Osteocyte (in vitro differentiated cells): ENCODE results near the gene ZNF484. TPM values are rescaled to one million over a fixed set of nuclear protein-coding genes. Genes with fewer than 3 reads are reported as not detected.
A peak's percentile ranks its signal among the peaks of the same experiment; 100 is the strongest.
"Not testable (repeated sequence)": the region's sequence is repeated elsewhere in the genome, so short reads cannot be mapped to it uniquely, and the experiment has no call there.

ENCODE experiments used
- DNase-seq: peaks from one replicate; pipeline ENCODE4 v3.0.0; 2021; ENCODE audit warnings: mixed read lengths; ENCODE audit not compliant: unreplicated experiment; ENCODE audit errors: extremely low spot score
- H3K27ac Mint-ChIP-seq: one replicate; pipeline ENCODE4 v1.8.0; 2021; ENCODE audit warnings: mild to moderate bottlenecking, mixed read lengths; ENCODE audit not compliant: unreplicated experiment
- H3K27me3 Mint-ChIP-seq: one replicate; pipeline ENCODE4 v1.8.0; 2021; ENCODE audit warnings: mixed read lengths; ENCODE audit not compliant: unreplicated experiment
- H3K36me3 Mint-ChIP-seq: one replicate; pipeline ENCODE4 v1.8.0; 2021; ENCODE audit warnings: mixed read lengths; ENCODE audit not compliant: unreplicated experiment
- H3K4me1 Mint-ChIP-seq: one replicate; pipeline ENCODE4 v1.8.0; 2021; ENCODE audit warnings: mixed read lengths; ENCODE audit not compliant: unreplicated experiment
- H3K4me3 Mint-ChIP-seq: one replicate; pipeline ENCODE4 v1.8.0; 2021; ENCODE audit warnings: mild to moderate bottlenecking, moderate library complexity, mixed read lengths; ENCODE audit not compliant: unreplicated experiment
- H3K9me3 Mint-ChIP-seq: one replicate; pipeline ENCODE4 v1.8.0; 2021; ENCODE audit warnings: mixed read lengths; ENCODE audit not compliant: unreplicated experiment
- CTCF ChIP-seq: fragments of 200-600 bp; sonication (generic); IDR thresholded peaks from 2 replicates; pipeline ENCODE4 v1.5.0; 2021; ENCODE audit warnings: antibody characterized with exemption, mild to moderate bottlenecking, moderate library complexity
- total RNA-seq: library from RNA; stranded (reverse); gene quantifications from 2 replicates; pipeline ENCODE4 v1.2.1, GENCODE V29; 2021

Gene ZNF484
- total RNA-seq, 1 donor from 2014 or later, result 9.5 TPM

- no peaks in the 10 kb centered on the region for H3K4me1 Mint-ChIP-seq
- H3K27ac Mint-ChIP-seq, result no peak overlapping the region
- no peak for DNase-seq
- H3K36me3 Mint-ChIP-seq, result peaks cover 81% of the 10 kb centered on the region
- H3K4me3 Mint-ChIP-seq, result no peak overlapping the region
- peaks cover 46% of the 10 kb centered on the region for H3K9me3 Mint-ChIP-seq
- H3K27me3 Mint-ChIP-seq, result no peaks in the 10 kb centered on the region
- no peak for TF ChIP-seq CTCF
Observed at GRCh38 chr9:92846662-92847145, 31.1 kb downstream of the ZNF484 start.

- DNase-seq, H3K27me3 Mint-ChIP-seq, H3K4me1 Mint-ChIP-seq, H3K4me3 Mint-ChIP-seq, H3K27ac Mint-ChIP-seq: not testable (repeated sequence)
- Mint-ChIP-seq H3K36me3 (peaks cover 31% of the 10 kb centered on the region), H3K9me3 (peaks cover 33% of the 10 kb centered on the region)
Observed at GRCh38 chr9:92838411-92838810, 39.4 kb downstream of the ZNF484 start.

- no peaks in the 10 kb centered on the region for H3K27me3 Mint-ChIP-seq
- H3K27ac Mint-ChIP-seq, result no peak overlapping the region
- no peaks in the 10 kb centered on the region for H3K4me1 Mint-ChIP-seq
- peaks cover 23% of the 10 kb centered on the region for H3K36me3 Mint-ChIP-seq
- H3K9me3 Mint-ChIP-seq, result peaks cover 27% of the 10 kb centered on the region
- no peak for TF ChIP-seq CTCF
- H3K4me3 Mint-ChIP-seq, result no peak overlapping the region
- DNase-seq, result no peak
Observed at GRCh38 chr9:92837191-92837590, 40.6 kb downstream of the ZNF484 start.

GRCh38 chr9:92829420-92829819, 48.4 kb downstream of the ZNF484 start:
- DNase-seq, result no peak
- H3K4me3 Mint-ChIP-seq, result no peak overlapping the region
- peaks cover 5% of the 10 kb centered on the region for H3K9me3 Mint-ChIP-seq
- TF ChIP-seq CTCF, result no peak
- no peaks in the 10 kb centered on the region for H3K4me1 Mint-ChIP-seq
- no peak overlapping the region for H3K27ac Mint-ChIP-seq
- H3K27me3 Mint-ChIP-seq, result peaks cover 34% of the 10 kb centered on the region
- H3K36me3 Mint-ChIP-seq, result no peaks in the 10 kb centered on the region

- not testable (repeated sequence) for DNase-seq, H3K27ac Mint-ChIP-seq, H3K4me1 Mint-ChIP-seq, H3K9me3 Mint-ChIP-seq, H3K36me3 Mint-ChIP-seq, H3K4me3 Mint-ChIP-seq
- peaks cover 63% of the 10 kb centered on the region for H3K27me3 Mint-ChIP-seq
Observed at GRCh38 chr9:92825065-92825464, 52.8 kb downstream of the ZNF484 start.

- Mint-ChIP-seq H3K27ac (no peak overlapping the region), H3K27me3 (peaks cover 73% of the 10 kb centered on the region), H3K4me3 (no peak overlapping the region), H3K9me3 (no peaks in the 10 kb centered on the region), H3K4me1 (no peaks in the 10 kb centered on the region), H3K36me3 (no peaks in the 10 kb centered on the region)
- DNase-seq, result no peak
- no peak for TF ChIP-seq CTCF
Observed at GRCh38 chr9:92820964-92821363, 56.9 kb downstream of the ZNF484 start.

- not testable (repeated sequence) for DNase-seq, H3K9me3 Mint-ChIP-seq, H3K36me3 Mint-ChIP-seq, H3K4me3 Mint-ChIP-seq, H3K27ac Mint-ChIP-seq, H3K4me1 Mint-ChIP-seq
- peaks cover 73% of the 10 kb centered on the region for H3K27me3 Mint-ChIP-seq
Observed at GRCh38 chr9:92819898-92820297, 57.9 kb downstream of the ZNF484 start.

GRCh38 chr9:92809629-92810326, 68.1 kb downstream of the ZNF484 start:
- DNase-seq, H3K9me3 Mint-ChIP-seq, H3K4me1 Mint-ChIP-seq, H3K27ac Mint-ChIP-seq, H3K36me3 Mint-ChIP-seq: not testable (repeated sequence)
- Mint-ChIP-seq H3K27me3 (peaks cover 66% of the 10 kb centered on the region), H3K4me3 (peak overlapping the region; percentile 76)
